Measurements from ENCODE around the gene CROT. TPM values are rescaled to one million over a fixed set of nuclear protein-coding genes. Genes with fewer than 3 reads are reported as not detected.
A peak's percentile ranks its signal among the peaks of the same experiment; 100 is the strongest.

CROT gene
- total RNA-seq, 6 experiments from 2014 or later: 13.1 to 16.5 (median 14.6) TPM

GRCh38 chr7:87325576-87326370 lies 19.7 kb upstream of the CROT start:
- no peaks in the 10 kb centered on the region; the same call in 1 of the 2 replicates for H3K27me3 Mint-ChIP-seq (ENCODE audit: insufficient read depth)
- H3K9me3 Mint-ChIP-seq: peaks cover 36% of the 10 kb centered on the region
- H3K4me1 Mint-ChIP-seq (ENCODE audit: low read depth): no peaks in the 10 kb centered on the region; the same call in 1 of the 2 replicates
- DNase-seq: no peak
- no peak overlapping the region for H3K27ac Mint-ChIP-seq
- TF ChIP-seq CTCF (IDR thresholded peaks at IDR 0.05): peak; percentile 46; the same call in 1 of the 2 replicates
- peaks cover 46% of the 10 kb centered on the region for H3K36me3 Mint-ChIP-seq (ENCODE audit: low read depth)
- H3K4me3 Mint-ChIP-seq: no peak overlapping the region

GRCh38 chr7:87328281-87328680 lies 17.2 kb upstream of the CROT start:
- no peak for TF ChIP-seq CTCF (IDR thresholded peaks at IDR 0.05)
- H3K27me3 Mint-ChIP-seq (ENCODE audit: insufficient read depth): no peaks in the 10 kb centered on the region; the same call in 1 of the 2 replicates
- H3K4me1 Mint-ChIP-seq (ENCODE audit: low read depth): no peaks in the 10 kb centered on the region; the same call in 1 of the 2 replicates
- H3K4me3 Mint-ChIP-seq: no peak overlapping the region
- H3K9me3 Mint-ChIP-seq: peaks cover 36% of the 10 kb centered on the region
- DNase-seq: no peak
- peaks cover 42% of the 10 kb centered on the region for H3K36me3 Mint-ChIP-seq (ENCODE audit: low read depth)
- no peak overlapping the region for H3K27ac Mint-ChIP-seq

- H3K4me1 Mint-ChIP-seq (ENCODE audit: low read depth): no peaks in the 10 kb centered on the region; the same call in 1 of the 2 replicates
- H3K27me3 Mint-ChIP-seq (ENCODE audit: insufficient read depth): no peaks in the 10 kb centered on the region; the same call in 1 of the 2 replicates
- peaks cover 48% of the 10 kb centered on the region for H3K36me3 Mint-ChIP-seq (ENCODE audit: low read depth)
- no peak overlapping the region for H3K27ac Mint-ChIP-seq
- no peak overlapping the region for H3K4me3 Mint-ChIP-seq
- peaks cover 36% of the 10 kb centered on the region for H3K9me3 Mint-ChIP-seq
- DNase-seq: no peak
- no peak for TF ChIP-seq CTCF (IDR thresholded peaks at IDR 0.05)
Measured at GRCh38 chr7:87330316-87330715, 15.1 kb upstream of the CROT start.

- peaks cover 52% of the 10 kb centered on the region for H3K36me3 Mint-ChIP-seq (ENCODE audit: low read depth)
- H3K9me3 Mint-ChIP-seq: peaks cover 36% of the 10 kb centered on the region
Measured at GRCh38 chr7:87330942-87331341, 14.5 kb upstream of the CROT start.

GRCh38 chr7:87331687-87332252 lies 13.7 kb upstream of the CROT start:
- Mint-ChIP-seq H3K27me3 (ENCODE audit: insufficient read depth) (no peaks in the 10 kb centered on the region; the same call in 1 of the 2 replicates), H3K27ac (no peak overlapping the region), H3K36me3 (ENCODE audit: low read depth) (peaks cover 50% of the 10 kb centered on the region), H3K4me1 (ENCODE audit: low read depth) (no peaks in the 10 kb centered on the region; the same call in 1 of the 2 replicates), H3K4me3 (no peak overlapping the region), H3K9me3 (peaks cover 32% of the 10 kb centered on the region)
- TF ChIP-seq CTCF (IDR thresholded peaks at IDR 0.05): no peak
- no peak for DNase-seq

More at GRCh38 chr7:87330942-87331341, 14.5 kb upstream of the CROT start:
- Mint-ChIP-seq H3K4me1 (ENCODE audit: low read depth) (no peaks in the 10 kb centered on the region; the same call in 1 of the 2 replicates), H3K27me3 (ENCODE audit: insufficient read depth) (no peaks in the 10 kb centered on the region; the same call in 1 of the 2 replicates), H3K27ac (no peak overlapping the region), H3K4me3 (no peak overlapping the region)
- no peak for DNase-seq
- TF ChIP-seq CTCF (IDR thresholded peaks at IDR 0.05): no peak

All from HFFc6 (cell line).